HG02571 (cell line): ENCODE data around the gene TXNRD2.
"Not testable (repeated sequence)": the region's sequence is repeated elsewhere in the genome, so short reads cannot be mapped to it uniquely, and the experiment has no call there.

Source experiments
- ATAC-seq: cut with Tn5 transposase; IDR thresholded peaks from one replicate; pipeline ENCODE4 v1.9.1; 2021; ENCODE audit warnings: mild to moderate bottlenecking, moderate library complexity; ENCODE audit not compliant: unreplicated experiment

The TXNRD2 gene

DNA sequence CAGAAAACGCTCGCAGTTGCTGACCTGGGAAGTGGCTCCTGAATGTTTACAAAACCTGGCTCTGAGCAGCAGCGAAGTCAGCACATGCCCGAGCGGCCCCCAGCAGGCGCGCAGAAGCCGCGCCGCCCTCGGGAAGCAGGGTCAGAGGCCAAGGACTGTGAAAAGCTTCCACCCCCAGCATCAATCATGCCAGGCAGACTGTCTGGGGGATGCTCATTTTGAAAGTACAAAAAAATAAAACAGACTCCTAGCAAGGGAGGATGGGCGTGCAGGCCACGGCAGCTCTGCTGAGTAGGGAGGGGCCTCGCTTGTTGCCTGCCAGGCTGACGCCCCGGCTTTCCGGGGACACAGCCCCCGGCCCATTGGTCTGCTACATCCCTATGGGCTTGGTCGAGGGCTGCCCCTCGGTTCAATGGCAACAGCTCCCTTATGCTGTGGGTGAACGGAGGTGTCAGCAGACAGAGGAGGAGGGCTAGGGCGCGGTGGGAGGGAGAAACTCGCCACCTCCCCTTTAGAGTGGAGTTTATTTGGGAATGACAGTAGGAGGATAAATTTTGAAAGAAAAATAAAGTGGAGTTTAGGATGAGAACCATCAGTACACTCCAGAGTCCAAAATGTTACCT, 49.2 kb downstream of the TXNRD2 start:
- ATAC-seq, result no peak

DNA sequence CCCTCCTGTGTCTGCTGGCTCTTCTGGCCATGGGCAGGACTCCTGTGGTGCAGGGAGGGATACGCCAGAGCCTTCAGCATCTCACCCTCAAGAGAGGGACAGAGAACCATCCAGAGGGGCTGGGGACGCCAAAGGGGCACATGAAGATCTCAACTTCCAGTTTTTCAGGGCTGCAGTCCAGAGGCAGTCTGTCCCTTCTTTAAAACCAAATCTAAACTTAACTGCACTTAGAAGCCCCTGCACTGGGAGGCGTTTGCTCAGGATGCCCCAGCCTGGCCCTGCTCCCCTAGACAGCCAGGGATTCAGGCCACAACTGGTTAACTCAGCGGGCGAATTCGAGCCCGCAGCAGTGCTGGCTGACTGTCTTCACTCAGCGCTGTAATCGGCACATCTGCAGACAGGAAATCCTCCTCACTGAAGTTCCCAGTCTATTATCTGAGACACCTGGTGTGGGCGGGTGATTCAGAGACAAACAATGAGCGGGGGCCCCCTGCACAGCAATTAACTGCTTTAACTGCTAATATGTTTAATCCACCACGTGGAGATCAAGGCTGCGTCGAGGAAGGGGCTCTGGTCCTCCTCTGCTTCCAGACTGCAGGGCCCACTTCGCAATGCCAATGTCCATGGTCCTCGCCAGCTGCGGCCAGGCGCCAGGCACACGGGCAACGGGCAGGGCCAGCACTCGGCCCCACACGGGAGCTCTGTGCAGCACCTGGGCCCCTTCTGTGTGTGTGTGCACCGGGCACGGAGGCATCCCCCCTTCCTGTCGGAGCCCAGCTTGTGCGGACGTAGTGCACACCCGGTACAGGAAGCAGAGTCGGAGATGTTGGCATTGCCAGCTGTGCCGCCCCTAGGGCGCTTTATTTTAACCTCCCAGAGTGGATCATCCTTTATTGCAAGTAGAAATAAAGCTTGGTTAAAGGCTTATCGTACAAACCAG, 50.0 kb downstream of the TXNRD2 start:
- no peak for ATAC-seq

DNA sequence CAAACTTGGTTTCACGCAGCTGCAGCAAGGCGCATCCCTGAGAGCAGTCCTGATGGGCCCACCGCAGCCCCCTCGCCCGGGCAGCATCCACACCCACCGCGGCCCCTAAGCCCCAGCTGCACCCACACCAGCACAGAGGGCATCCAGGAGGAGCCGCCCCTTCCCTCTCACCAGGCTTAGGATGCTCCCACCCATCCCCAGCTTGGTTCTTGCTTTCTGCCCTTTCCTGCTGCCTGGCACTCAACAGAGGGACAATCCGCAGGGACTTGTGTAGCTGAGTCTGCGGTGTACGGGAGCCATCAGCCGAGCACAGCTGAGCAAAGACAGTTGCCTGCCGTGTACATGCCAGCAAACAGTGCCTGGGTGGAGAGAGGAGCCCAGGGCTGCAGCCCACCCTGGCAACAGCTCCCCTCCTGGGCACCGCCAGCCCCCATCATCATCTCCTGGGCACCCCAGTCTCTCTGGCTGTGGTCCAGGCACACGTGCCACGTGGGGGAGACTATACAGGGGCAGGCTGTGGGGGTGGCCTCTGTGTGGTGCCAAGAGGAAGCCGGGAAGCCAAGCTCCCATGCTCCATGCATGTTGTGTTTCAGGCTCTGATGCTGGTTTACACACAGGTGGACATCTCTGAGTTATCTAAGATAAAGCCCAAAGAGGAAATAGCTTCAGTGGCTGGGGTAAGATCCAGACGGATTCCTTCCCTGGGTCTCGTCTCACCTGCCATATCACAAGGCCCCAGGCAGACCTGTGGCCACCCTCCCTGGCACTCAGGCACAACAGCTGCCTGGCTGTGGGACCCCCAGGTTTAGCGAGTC, 50.9 kb downstream of the TXNRD2 start:
- no peak for ATAC-seq

DNA sequence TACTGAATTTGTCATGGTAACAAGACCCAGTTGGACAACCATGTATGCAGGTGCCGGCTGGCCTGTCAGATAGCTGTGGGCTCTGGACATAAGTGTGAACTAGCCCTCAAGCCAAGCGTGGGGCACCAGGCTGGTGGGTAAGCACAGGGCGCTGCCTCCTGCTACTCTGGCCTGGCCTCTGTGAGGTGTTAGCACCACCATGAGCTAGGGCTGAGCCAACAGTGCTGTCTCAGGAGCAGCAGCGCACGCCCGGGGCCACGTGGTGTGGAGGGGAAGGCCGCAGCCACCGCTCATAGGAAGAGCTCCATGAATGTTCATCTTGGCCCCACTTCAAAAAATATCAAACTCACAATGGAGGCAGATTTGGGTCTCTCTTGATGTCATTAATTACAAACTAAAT, 51.7 kb downstream of the TXNRD2 start:
- ATAC-seq, result no peak

DNA sequence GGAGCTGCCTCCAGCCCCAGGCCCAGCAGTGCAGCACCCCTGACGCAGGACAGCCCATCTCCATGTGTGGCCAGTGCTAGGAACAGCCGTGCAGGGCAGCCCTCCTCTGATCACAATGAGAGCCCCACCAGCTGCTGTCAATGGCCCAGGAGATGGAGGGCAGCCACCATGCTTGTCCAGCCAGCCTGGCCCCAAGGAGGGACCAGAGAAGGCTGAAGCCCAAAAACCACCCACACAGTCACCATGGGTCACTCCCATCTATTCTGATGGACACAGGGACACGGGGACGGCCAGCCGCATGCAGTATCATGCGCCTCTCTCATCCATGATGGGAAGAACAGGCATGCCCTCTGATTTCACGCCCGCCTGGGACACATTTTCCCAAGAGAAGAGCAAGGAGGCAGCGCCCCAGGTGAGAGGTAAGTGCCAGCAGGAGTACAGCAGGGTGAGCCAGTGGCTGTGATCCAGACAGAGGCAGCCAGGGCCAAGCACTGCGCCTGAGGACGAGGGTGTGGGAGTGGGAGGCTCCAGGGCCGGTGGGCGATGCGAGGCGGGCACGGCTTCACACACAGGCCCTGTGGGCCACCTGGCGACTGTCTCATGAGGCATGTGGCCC, 53.4 kb downstream of the TXNRD2 start:
- no peak for ATAC-seq

DNA sequence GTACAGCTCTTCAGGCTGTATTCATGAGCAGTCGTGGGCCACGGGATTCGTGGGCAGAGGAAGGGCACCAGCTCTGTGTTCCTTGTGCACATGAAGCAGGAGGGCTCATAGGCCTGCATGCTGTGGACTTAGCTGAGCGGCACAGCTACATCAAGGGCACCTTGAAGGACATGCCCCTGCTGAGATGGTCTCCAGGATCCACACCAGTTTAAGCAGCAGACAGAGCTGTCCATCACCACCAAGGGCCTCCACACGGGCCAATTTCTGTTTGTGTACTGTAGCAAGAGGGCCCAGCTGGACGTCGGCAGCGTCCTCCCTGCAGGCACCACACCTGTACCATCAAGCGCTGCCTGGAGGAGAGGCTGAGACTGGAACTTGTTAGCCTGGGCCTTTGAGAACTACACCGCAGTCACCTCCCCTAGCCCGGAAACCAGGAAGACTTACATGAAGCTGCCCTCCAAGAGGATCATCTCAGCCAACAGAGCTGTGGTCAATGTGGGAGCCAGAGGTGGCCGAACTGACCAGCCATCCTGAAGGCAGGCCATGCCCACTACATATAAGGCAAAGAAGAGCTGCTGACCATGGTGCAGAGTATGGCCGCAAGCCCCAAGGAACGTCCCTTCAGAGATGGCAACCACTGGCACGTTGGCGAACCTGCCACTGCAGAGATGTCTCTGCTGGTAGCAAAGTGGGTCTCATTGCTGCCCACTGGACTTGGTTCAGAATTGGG, 54.2 kb downstream of the TXNRD2 start:
- ATAC-seq, result no peak

DNA sequence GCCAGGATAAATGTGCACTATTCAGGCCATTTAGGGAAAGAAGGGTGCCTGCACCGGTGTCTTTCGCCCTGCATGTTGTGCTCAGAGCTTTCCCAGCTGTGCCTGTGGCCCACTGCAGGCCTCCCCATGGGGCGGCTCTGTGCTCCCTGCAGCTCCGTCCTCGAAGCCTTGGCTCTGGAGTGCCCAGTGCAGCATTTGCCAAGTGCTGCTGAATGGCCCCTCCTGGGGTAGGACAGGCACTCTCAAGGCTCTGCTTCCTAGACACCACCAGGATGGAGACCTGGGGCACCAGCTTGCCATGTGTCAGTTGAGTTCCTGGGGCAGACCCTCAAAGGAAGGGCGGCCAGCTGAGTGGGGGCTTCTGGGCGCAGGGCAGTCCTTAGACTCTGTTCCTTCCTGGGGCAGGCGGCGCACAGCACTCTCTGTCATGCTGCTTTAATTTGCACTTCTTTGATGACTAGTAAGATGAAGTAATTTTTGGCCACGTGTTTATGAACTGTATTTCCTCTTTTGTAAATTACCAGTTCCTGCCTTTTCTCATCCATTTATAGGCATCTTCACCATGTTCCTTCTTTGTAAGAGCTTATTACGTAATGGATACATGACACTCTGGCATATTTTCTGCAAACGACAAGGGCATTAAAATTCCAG, 54.9 kb downstream of the TXNRD2 start:
- no peak for ATAC-seq

DNA sequence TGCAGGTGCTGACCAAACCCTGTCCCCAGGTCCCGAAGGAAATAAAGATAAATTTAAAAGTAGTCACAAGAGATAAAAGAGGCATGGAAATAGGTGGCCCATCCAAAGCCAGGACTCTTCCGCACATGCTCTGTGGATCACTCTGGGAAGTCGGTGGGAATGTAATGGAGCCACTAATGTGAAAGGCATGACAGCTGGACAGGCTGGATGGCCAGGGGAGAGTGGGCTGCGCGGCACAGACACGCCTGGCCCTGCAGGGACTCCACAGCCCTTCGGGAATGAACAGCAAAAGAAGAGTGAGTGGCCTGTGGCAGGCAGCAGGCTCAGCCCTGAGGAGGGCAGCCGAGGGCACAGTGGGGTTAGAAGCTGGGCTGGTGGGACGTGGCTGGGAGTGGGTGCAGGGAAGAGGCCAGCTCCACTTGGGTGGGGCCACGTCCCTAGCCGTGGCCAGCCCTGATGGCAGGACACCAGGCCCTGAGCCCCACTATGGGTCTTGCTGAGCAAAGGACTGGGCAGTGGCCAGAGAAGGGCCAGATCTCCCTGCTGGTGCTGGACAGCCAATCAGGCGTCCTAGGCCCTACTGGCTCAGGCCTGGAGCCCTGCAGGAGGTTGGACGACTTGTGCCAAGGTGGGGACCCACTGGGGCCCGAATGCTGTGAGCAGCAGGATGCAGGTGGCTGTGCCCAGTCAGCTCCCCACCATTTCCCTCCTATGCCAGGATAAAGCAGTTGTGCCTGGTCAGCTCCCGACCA, 55.6 kb downstream of the TXNRD2 start:
- ATAC-seq, result no peak

DNA sequence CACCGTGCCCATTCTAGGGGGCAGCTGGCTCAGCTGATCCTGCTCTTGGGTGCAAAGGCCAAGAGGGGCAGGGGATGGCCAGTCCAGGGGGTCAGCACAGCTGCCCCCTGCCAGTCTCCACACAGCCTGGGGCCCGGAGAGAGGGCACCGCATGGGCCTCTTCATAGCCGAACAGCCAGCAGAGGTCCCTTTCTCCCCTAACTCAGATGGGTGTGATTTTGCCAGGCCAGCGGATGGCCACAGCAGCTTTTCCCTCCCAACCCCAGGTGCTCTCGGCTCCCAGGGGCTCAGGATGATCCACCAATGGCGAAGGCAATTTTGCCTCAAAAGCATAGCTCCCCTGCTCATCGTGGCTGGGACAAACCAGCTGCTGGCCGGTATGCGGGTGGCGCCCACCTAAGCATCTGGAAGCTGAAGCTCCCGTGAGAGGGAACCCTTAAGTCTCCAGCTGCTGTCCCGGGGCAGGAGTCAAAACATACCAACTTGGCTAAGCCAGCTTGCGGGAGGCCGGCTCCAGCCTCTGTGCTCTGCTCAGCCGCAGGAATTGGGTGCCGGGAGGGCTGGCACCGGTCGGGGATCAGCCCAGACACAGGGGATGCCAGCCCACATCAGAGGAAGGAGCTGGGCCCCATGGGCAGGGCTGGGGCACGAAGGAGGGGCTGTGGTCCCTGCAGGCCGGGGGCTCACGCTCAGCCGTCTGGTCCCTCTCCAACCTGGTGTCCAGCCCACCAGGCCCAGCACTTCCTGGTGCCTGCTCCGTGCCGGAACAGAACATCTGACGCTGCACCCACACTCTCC, 56.5 kb downstream of the TXNRD2 start:
- ATAC-seq, result no peak

DNA sequence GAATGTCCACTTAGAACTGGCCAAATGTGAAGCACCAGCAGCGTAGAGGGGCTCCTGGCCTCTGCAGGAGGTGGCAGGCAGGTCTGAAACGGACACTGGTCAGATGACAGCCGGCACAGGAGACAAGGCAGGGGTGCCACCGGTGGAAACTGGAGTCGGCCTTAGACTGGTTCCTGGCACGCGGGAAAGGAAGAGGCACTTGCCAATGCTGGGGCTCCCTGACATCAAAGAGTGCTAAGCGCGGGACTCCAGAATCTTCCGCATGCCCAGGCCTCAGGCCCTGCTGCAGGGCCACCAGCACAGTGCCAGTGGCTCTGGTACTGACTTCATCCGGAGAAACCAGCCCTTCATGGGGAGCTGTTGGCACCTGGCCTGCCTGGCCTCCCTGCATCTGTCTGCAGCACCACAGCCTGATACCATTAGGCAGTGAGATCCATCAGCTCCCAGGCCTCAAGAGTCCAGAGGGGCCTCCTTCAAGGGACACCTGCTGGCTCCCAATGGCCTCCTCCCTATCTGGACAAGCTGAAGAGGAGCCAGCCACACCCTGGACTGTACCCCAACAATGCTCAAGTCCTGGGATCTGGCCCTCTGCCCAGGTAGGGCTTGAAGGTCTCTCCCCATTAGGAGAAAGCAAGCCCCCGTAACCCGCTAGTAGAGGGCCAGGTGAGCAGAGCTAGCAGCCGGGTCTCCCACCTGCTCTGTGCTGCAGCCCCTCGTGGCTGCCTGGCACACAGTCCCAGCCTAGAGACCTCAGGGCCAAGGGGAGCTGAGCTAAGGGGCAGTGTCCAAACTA, 57.3 kb downstream of the TXNRD2 start:
- ATAC-seq, result no peak

DNA sequence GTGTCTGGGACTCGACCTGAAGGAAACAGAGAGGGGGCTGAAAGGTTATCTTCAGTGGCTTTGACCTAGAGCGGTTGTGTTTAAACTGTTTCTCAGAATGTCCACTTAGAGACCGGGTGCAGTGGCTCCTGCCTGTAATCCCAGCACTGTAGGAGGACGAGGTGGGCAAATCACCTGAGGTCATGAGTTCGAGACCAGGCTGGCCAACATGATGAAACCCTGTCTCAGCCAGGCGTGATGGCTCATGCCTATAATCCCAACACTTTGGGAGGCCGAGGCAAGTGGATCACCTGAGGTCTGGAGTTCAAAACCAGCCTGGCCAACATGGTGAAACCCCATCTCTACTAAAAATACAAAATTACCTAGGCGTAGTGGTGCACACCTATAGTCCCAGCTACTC, 58.2 kb downstream of the TXNRD2 start:
- ATAC-seq, result not testable (repeated sequence)

DNA sequence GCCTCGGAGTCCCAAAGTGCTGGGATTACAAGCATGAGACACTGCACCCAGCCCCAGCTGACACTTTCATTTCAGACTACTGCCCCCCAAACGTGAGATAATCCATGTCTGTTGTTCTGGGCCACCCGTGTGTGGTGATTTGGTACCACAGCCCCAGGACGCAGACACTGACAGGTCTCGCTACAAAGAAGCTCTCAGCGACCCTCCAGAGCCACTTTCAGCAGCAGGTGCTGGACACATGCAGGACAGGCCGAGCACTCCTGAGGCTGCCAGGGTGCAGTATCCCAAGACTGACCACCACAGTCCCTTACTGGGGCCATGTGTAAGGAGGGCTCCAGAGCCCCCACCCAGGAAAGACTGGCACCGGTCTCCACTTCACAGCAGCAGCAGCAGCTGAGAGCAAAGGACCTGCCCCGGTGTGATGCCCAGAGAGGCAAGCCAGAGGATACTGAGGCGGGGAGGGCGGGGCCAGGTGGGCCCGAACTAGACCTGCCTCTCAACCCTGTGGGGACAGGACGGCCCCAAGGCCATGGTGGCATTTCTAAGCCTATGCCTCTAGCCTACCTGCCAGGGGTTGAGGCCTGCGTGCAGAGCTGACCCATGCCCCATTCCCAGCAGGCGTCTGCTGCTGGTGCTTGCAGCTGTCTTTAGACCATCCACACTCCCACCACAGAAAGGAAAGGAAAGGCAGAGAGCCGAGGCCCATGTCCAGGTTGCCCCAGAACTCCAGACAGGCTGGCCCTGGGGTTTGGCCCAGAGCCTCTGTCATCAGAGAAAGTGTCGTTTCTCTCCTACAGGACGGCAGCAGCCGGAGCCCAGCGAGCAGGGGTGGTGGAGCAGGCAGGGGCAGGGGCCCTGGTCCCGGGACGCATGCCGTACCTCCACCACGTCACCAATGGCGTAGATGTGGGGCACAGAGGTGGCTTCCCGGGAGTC, 58.9 kb downstream of the TXNRD2 start:
- no peak for ATAC-seq

DNA sequence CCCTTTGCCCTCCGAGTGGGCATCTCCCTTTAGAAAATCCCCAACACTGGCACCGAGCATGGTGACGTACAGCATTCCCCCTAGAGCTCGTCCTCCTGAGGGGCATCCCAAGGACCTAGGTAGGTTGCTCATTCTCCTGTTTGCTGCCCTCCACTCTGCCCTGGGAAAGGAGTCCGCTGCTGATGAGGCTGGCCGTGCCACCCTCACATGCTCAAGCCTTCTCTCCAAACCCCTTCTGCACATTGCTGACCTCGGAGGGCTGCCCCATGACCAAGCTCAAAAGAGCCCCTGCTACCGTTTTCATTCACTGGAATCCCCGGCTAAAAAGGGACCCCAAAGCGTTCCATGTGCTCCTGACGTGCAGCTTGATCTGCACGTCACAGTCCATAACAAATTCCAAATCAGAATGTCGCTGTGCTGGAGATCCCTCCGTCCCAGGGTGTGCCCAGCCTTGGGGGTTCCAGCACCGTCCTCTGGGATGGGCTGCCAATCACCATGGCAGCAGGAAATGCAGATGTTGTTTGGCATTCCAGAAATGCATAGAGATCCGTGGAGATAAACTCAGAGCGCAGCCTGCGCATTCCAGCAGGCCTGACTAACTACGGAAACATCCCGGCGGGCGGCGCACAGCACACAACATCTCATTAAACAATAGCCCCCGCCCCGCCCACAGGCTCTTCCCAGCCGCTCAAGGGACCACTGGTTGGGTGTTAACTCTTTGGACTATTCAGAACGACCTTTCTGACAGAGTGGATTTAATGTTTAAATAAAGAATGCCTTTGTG, 60.6 kb downstream of the TXNRD2 start:
- ATAC-seq, result no peak

DNA sequence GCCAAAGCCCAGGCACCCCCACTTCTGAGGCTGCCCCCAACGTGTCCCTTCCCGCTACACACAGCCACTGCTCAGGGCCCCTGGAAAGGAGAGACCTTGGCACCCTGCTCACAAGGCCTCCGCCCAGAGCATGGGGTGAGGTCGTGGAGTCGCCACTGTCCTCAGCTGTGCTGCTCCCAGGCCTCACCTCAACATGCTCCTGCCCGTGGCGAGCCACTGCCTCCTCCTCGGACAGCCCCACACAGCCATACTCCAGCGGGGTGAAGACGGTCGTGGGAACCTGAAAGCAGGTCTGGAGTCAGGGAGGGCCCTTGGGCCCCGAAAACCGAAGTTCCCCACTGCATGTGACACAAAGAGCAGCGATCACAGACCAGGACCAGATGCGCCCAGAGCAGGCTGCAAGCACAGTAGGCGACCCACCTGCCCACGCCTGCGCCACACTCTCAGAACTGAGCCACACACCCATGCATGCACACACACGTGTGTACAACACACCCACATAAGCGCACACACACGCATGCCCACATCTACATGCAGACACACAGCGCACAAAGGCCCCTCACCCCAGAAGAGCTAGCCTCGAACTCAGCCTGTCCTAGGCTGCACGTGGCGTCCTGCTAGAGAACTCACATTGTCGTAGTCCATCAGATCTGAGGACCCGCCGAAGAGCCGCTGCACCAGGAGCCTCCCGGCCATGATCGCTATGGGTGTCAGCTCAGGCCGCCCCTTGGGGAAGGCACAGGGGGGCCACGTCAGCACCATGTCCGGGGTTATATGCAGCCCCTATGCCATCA, 61.4 kb downstream of the TXNRD2 start:
- ATAC-seq, result no peak

DNA sequence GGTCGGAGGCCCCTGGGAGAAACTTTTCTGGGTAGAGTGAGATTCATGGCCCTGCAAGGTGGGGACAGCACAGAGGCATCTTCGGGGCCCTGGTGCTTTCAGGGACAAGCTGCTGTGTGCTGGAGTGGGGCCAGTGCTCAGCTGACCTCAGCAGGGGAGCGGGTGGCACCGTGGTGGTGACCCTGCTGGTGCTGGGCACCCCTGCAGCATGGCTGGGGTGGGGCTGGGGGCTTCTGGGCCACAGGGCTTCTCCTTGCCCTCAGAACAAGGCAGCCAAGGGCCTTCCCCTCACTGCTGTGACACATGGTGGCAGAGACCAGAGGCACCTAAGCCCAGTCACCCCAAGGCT, 62.0 kb downstream of the TXNRD2 start:
- no peak for ATAC-seq
